HG03571 (cell line): Measurements from ENCODE around the gene NCK1.
"Not testable (repeated sequence)": the region's sequence is repeated elsewhere in the genome, so short reads cannot be mapped to it uniquely, and the experiment has no call there.

ENCODE experiments used
- ATAC-seq: cut with Tn5 transposase; IDR thresholded peaks from one replicate; pipeline ENCODE4 v1.9.1; 2021; ENCODE audit not compliant: unreplicated experiment

The NCK1 gene

GRCh38 chr3:136982520-136983138 lies 120.6 kb downstream of the NCK1 start:
- ATAC-seq: no peak

GRCh38 chr3:136984837-136985236 lies 122.8 kb downstream of the NCK1 start:
- ATAC-seq: no peak

GRCh38 chr3:136987398-136987980 lies 125.5 kb downstream of the NCK1 start:
- not testable (repeated sequence) for ATAC-seq

GRCh38 chr3:136988651-136989050 lies 126.6 kb downstream of the NCK1 start:
- no peak for ATAC-seq

GRCh38 chr3:136989781-136990524 lies 127.9 kb downstream of the NCK1 start:
- no peak for ATAC-seq

GRCh38 chr3:136990826-136991225 lies 128.8 kb downstream of the NCK1 start:
- ATAC-seq: no peak

GRCh38 chr3:136992115-136992514 lies 130.1 kb downstream of the NCK1 start:
- ATAC-seq: no peak

GRCh38 chr3:136994772-136995516 lies 132.9 kb downstream of the NCK1 start:
- no peak for ATAC-seq

- no peak for ATAC-seq
Observed at GRCh38 chr3:136995652-136996051, 133.6 kb downstream of the NCK1 start.
